OCI-LY7 (cell line): ENCODE data around the gene WDR91.

ENCODE experiments used
- EZH2phosphoT487 ChIP-seq: fragments of 200-600 bp; sonication (generic); IDR thresholded peaks from 2 replicates; pipeline ENCODE4 v1.6.1; 2018; ENCODE audit warnings: low read depth, borderline replicate concordance, mild to moderate bottlenecking, mixed run types, antibody characterized with exemption, low read length, moderate library complexity, mixed read lengths
- TF ChIP-seq, protein P1 (sequence below): fragments of 200-600 bp; sonication (generic); conservative IDR thresholded peaks from 2 replicates; pipeline ENCODE4 v1.5.1; 2014; ENCODE audit warnings: mild to moderate bottlenecking, antibody characterized with exemption, low read length, moderate library complexity, mixed read lengths

DNA sequence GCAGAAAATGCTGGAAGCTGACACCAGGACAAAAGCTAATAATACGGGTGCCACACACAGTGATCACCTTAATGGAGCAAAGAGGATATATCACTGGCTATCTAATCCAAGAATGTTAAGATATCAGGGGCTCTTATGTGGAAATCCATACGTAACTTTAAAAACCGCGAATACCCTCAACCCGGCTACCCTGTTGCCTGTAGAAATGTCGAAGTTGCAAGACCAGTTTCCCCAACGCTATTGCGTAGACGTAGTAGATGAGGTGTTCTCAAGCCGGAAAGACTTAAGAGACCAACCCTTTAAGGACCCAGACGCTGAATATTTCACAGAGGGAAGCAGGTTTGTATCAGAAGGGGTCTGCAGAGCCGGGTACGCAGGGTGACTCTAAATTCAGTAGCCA lies 33.0 kb downstream of the WDR91 start:
- TF ChIP-seq, protein P1, sequence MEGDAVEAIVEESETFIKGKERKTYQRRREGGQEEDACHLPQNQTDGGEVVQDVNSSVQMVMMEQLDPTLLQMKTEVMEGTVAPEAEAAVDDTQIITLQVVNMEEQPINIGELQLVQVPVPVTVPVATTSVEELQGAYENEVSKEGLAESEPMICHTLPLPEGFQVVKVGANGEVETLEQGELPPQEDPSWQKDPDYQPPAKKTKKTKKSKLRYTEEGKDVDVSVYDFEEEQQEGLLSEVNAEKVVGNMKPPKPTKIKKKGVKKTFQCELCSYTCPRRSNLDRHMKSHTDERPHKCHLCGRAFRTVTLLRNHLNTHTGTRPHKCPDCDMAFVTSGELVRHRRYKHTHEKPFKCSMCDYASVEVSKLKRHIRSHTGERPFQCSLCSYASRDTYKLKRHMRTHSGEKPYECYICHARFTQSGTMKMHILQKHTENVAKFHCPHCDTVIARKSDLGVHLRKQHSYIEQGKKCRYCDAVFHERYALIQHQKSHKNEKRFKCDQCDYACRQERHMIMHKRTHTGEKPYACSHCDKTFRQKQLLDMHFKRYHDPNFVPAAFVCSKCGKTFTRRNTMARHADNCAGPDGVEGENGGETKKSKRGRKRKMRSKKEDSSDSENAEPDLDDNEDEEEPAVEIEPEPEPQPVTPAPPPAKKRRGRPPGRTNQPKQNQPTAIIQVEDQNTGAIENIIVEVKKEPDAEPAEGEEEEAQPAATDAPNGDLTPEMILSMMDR, result no peak
- no peak for TF ChIP-seq EZH2phosphoT487
